ENCODE results near the gene DTHD1. TPM values are rescaled to one million over a fixed set of nuclear protein-coding genes. Genes with fewer than 3 reads are reported as not detected.

DTHD1 gene
- total RNA-seq, 4 donors from 2014 or later = 0.20 to 0.60 (median 0.42) TPM; not detected in 1

DNA sequence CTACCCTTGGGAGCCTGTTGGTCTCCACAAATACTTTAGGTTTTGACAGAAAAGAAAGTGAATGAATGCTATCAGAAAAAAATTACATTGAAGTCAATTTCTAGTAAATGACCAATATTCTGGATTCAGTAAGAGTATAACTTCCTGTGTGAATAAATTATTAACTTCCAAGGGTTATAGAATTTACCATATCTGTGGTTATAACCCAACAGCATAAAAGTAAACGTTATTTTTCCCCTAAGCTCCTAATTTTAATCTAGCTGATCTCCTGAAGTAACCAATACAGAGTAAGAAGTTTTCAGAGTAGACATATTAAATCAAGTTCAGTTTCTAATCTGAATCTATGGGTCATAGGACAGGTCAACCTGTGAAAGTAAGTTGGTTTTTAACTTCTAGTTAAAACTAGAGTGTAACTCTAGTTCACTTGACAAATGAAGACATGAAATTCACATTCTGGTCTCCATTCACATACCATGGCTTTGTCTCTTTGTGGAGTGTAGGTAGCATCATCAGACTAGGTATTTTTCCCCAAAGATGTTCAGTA, 22.8 kb downstream of the DTHD1 start:
- no peaks in the 10 kb centered on the region for H3K27me3 ChIP-seq
- no peaks in the 10 kb centered on the region for H3K4me1 ChIP-seq
- no peak for DNase-seq (ENCODE audit: low spot score in 2 of 2)
- H3K36me3 ChIP-seq = no peaks in the 10 kb centered on the region
- H3K9me3 ChIP-seq = no peaks in the 10 kb centered on the region
- TF ChIP-seq, protein P1, sequence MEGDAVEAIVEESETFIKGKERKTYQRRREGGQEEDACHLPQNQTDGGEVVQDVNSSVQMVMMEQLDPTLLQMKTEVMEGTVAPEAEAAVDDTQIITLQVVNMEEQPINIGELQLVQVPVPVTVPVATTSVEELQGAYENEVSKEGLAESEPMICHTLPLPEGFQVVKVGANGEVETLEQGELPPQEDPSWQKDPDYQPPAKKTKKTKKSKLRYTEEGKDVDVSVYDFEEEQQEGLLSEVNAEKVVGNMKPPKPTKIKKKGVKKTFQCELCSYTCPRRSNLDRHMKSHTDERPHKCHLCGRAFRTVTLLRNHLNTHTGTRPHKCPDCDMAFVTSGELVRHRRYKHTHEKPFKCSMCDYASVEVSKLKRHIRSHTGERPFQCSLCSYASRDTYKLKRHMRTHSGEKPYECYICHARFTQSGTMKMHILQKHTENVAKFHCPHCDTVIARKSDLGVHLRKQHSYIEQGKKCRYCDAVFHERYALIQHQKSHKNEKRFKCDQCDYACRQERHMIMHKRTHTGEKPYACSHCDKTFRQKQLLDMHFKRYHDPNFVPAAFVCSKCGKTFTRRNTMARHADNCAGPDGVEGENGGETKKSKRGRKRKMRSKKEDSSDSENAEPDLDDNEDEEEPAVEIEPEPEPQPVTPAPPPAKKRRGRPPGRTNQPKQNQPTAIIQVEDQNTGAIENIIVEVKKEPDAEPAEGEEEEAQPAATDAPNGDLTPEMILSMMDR (IDR thresholded peaks at IDR 0.05) = no peak
- no peak for TF ChIP-seq EP300 (IDR thresholded peaks at IDR 0.05)
- no peak for TF ChIP-seq POLR2A (IDR thresholded peaks at IDR 0.05)
- no peak overlapping the region for H3K27ac ChIP-seq
- H3K4me3 ChIP-seq = no peak overlapping the region
- 84 to 89% methylated on average over 1 of the region's 1 CpG for WGBS, 2 donors

DNA sequence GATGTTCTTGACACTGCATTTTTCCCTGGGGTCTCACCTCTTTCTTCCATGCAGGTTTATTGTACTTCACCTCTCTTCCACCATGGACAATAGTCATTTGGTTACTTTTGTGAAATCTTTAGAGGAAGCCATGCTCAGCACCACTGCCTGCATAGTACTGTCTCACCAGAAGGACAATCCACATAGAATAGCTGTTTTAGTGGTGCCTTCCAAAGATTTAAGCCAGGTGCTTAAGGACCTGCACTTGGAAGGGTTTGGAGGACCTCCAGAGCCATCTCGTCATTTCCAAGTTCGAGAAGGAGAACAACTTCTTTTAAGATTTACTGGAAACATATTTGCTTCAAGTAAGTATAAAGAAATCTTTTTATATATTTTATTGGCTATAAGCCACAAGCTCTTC, 26.7 kb downstream of the DTHD1 start:
- Histone ChIP-seq H3K4me3 (no peak overlapping the region), H3K4me1 (no peaks in the 10 kb centered on the region), H3K36me3 (no peaks in the 10 kb centered on the region), H3K9me3 (no peaks in the 10 kb centered on the region), H3K27me3 (no peaks in the 10 kb centered on the region), H3K27ac (no peak overlapping the region)
- no peak for TF ChIP-seq POLR2A (IDR thresholded peaks at IDR 0.05)
- TF ChIP-seq, protein P1 (IDR thresholded peaks at IDR 0.05) = no peak
- no peak for TF ChIP-seq EP300 (IDR thresholded peaks at IDR 0.05)
- 14 to 24% methylated on average over 2 of the region's 2 CpGs for WGBS, 2 donors
- DNase-seq (ENCODE audit: low spot score in 2 of 2) = no peak

DNA sequence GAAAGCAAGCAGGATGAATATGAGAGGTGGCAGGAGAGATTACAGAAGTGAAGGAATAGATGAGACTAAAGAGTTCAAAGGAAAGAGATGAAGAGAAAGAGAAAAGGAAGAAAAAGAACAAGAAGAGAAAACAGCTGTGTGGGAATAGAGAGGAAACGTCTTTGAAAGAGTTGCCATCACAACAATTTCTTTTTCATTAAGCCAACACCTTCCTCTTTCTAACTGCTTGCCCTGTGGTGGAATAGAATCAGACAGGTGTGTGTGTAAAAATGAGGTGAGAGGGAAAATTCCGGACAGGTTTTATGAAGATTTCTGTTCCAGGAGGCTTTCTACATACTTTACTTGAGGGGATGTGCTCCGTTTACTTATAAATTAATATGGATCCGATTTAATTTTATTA, 28.8 kb downstream of the DTHD1 start:
- no peak for TF ChIP-seq POLR2A (IDR thresholded peaks at IDR 0.05)
- no peak for TF ChIP-seq EP300 (IDR thresholded peaks at IDR 0.05)
- TF ChIP-seq, protein P1 (IDR thresholded peaks at IDR 0.05) = no peak
- WGBS, 2 donors = 72 to 90% methylated on average over 4 of the region's 4 CpGs
- peaks cover 0 to 4% (median 0%) of the 10 kb centered on the region in 4 donors for H3K4me1 ChIP-seq
- H3K27me3 ChIP-seq = no peaks in the 10 kb centered on the region
- no peaks in the 10 kb centered on the region for H3K9me3 ChIP-seq
- no peak overlapping the region for H3K4me3 ChIP-seq
- no peak overlapping the region for H3K27ac ChIP-seq
- H3K36me3 ChIP-seq = no peaks in the 10 kb centered on the region
- DNase-seq (ENCODE audit: low spot score in 2 of 2) = no peak

DNA sequence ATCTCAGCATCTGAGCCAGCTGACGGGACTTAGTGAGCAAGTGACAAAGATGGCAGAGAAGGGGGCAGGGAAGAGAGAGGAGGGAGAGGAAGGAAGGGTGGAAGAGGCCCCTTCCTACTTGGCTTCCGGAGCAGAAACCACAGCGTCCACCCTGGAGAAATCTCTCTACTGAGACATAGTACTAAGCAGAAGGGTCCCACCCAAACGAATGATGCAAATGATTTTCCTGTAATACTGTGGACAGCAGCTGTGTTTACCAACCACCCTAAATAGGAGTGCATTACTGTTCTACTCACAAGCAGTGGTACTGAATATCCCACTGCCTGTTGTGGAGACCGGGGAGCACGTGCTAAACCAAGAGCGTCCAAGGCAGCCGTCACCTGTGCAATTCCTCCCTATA, 29.4 kb downstream of the DTHD1 start:
- Histone ChIP-seq H3K36me3 (no peaks in the 10 kb centered on the region), H3K4me1 (peaks cover 0 to 4% (median 0%) of the 10 kb centered on the region in 4 donors), H3K9me3 (no peaks in the 10 kb centered on the region), H3K4me3 (no peak overlapping the region), H3K27ac (no peak overlapping the region), H3K27me3 (no peaks in the 10 kb centered on the region)
- TF ChIP-seq, protein P1 (IDR thresholded peaks at IDR 0.05) = no peak
- peak in 1 of 2 donors; percentile 81 for TF ChIP-seq EP300 (IDR thresholded peaks at IDR 0.05)
- DNase-seq (ENCODE audit: low spot score in 2 of 2) = peak in 1 of 2 donors; percentile 33
- 60 to 65% methylated on average over 8 of the region's 8 CpGs for WGBS, 2 donors

DNA sequence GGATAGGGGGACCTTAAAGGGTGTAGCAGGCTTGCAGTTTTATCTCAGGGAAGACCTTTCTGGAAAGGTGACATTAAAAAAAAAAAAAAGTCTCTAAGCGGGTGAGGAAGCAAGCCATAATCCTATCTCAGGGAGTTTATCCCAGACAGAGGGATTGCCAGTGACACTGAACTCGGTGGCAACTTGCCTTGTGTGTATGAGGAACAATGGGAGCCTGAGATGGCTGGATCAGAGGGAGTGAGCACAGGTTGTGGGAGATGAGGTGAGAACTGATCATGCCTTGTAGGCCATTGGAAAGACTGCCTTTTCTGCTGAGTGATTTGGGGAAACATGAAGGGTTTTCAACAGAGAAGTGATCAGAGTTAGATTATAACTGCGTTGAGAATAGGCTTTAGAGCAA, 31.1 kb downstream of the DTHD1 start:
- no peak for DNase-seq (ENCODE audit: low spot score in 2 of 2)
- TF ChIP-seq POLR2A (IDR thresholded peaks at IDR 0.05) = no peak
- TF ChIP-seq EP300 (IDR thresholded peaks at IDR 0.05) = no peak
- TF ChIP-seq, protein P1 (IDR thresholded peaks at IDR 0.05) = no peak
- WGBS, 2 donors = 87 to 92% methylated on average over 3 of the region's 3 CpGs
- H3K27me3 ChIP-seq = no peaks in the 10 kb centered on the region
- H3K36me3 ChIP-seq = no peaks in the 10 kb centered on the region
- no peaks in the 10 kb centered on the region for H3K9me3 ChIP-seq
- H3K4me1 ChIP-seq = peaks cover 0 to 4% (median 0%) of the 10 kb centered on the region in 4 donors
- no peak overlapping the region for H3K4me3 ChIP-seq
- H3K27ac ChIP-seq = no peak overlapping the region
